HAP-1 (cell line): ENCODE results near the gene GK.
"Not testable (repeated sequence)": the region's sequence is repeated elsewhere in the genome, so short reads cannot be mapped to it uniquely, and the experiment has no call there.

Experiments
- DNase-seq, 2 experiments: peaks; one replicate each; pipeline ENCODE4 v3.0.0-alpha.2; 2016 to 2020; ENCODE audit warnings: low spot score in 2 of 2
- H3K27me3 ChIP-seq: fragments of 250-450 bp; sonication (Bioruptor Pico); 2 replicates; pipeline ENCODE4 v1.5.1; 2020; ENCODE audit warnings: low read depth, mild to moderate bottlenecking, moderate library complexity
- H3K36me3 ChIP-seq: fragments of 250-450 bp; sonication (Bioruptor Pico); replicated peaks from 2 replicates; pipeline ENCODE4 v1.5.1; 2020; ENCODE audit warnings: mild to moderate bottlenecking
- H3K4me1 ChIP-seq: fragments of 250-450 bp; sonication (Bioruptor Pico); 2 replicates; pipeline ENCODE4 v1.5.1; 2020; ENCODE audit warnings: mild to moderate bottlenecking
- H3K4me3 ChIP-seq: fragments of 250-450 bp; sonication (Bioruptor Pico); 2 replicates; pipeline ENCODE4 v1.5.1; 2020; ENCODE audit warnings: mild to moderate bottlenecking, moderate library complexity
- H3K9me3 ChIP-seq: fragments of 250-450 bp; sonication (Bioruptor Pico); 2 replicates; pipeline ENCODE4 v1.5.1; 2020; ENCODE audit warnings: mild to moderate bottlenecking, moderate library complexity
- in situ Hi-C: fragments of 300-500 bp; cut with MboI; formaldehyde crosslinking; loops from 3 replicates; pipeline ENCODE4 v1.14.3; 2020; ENCODE audit warnings: low sequenced_read_pairs, inconsistent platforms, mixed read lengths

The GK gene

DNA sequence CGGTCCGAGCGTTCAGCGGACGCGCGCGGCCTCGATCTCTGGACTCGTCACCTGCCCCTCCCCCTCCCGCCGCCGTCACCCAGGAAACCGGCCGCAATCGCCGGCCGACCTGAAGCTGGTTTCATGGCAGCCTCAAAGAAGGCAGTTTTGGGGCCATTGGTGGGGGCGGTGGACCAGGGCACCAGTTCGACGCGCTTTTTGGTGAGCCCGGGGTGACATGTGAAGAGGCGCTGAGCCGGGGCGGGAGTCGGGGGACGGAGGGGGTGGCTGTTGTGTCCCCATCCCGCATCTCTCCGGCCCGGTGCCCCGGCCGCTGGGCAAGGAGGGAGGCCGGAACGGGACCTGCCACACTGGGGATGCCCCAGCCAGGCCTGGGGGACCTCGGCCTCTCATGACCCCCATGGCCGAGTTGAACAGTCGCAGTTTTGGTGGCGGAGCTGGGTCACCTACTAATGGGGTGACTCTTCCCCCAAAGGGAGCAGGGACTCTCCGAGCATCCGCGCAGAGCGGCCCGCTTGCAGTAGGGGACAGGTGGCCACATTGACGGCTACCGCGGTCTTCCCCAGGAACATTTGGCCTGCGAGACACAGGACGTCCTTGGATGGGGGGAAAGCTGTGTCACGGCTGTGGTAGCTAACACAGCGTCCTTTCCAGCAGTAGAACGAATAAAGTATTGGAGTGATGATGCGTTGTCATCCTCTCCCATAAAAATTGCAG lies at the start of gene GK:
Gene GK, plus strand, starts transcription at position 9 of the 717 bp plus-strand sequence. Its CDS starts 115 bp downstream, at position 124.
- H3K9me3 ChIP-seq: no peaks in the 10 kb centered on the region
- H3K27me3 ChIP-seq: no peaks in the 10 kb centered on the region
- DNase-seq: peak; percentile 7 to 49
- H3K4me3 ChIP-seq: peak within 1 kb of the TSS; percentile 72
- peaks cover 16% of the 10 kb centered on the region for H3K4me1 ChIP-seq
- in situ Hi-C loops: no loop called here
- no peaks in the 10 kb centered on the region for H3K36me3 ChIP-seq

DNA sequence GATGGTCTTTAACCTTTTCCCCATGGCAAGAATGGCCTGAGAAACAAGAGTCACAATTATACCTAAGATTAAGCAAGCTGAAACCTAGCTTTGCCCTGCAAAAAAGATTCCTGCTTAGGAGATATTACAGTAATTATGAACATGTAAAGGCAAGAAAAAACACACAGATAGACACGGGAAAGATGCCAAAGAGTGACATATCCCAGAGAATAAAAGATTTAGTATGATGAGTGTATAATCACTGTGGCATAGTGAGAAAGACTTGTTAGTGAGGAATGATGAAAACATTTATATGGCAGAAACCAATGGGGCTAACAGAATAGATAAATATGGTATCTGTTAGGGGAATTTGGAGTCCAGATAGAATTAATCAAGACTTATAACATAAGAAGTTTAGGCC lies 46.1 kb upstream of the GK start:
- Histone ChIP-seq H3K4me1 (peaks cover 4% of the 10 kb centered on the region; the same call in 1 of the 2 replicates), H3K36me3 (no peaks in the 10 kb centered on the region), H3K9me3 (no peaks in the 10 kb centered on the region), H3K4me3 (no peak overlapping the region), H3K27me3 (no peaks in the 10 kb centered on the region)
- no peak for DNase-seq
- in situ Hi-C loops: no loop called here

DNA sequence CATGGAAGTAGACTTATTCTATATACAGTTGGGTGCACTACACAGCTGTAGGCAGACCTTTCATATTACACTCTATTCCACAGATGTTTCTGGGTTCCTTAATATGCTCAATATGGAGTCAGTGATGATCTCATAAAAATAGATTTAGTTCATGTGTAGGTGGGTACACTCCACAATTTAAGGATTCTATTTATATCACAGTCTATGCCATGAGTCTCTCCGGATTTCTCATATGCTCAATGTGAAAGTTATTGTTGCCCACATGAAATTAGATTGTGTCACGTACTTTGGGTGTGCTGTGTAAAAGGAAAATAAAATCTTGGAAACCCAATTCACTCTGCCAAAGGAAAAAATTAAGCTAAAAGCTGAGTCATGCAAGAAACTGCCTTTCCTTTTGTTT lies 43.2 kb upstream of the GK start:
- Histone ChIP-seq H3K4me3 (no peak overlapping the region), H3K36me3 (no peaks in the 10 kb centered on the region), H3K4me1 (peaks cover 4% of the 10 kb centered on the region; the same call in 1 of the 2 replicates), H3K9me3 (no peaks in the 10 kb centered on the region), H3K27me3 (no peaks in the 10 kb centered on the region)
- in situ Hi-C loops: no loop called here
- DNase-seq: no peak

DNA sequence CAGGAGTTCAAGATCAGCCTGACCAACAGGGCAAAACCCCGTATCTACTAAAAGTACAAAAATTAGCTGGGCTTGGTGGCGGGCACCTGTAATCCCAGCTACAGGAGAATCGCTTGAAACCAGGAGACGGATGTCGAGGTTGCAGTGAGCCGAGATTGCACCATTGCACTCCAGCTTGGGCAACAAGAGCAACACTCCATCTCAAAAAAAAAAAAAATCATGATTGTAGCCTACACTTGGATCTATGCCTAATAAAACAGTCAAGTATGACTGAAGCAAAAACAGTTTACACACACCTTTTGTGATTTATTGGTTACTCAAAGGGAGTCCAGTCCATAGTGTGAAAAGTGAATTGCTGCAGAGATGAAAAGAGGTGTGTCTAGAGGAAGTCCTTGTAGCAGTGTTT lies 41.0 kb upstream of the GK start:
- H3K36me3 ChIP-seq: no peaks in the 10 kb centered on the region
- no peaks in the 10 kb centered on the region for H3K27me3 ChIP-seq
- H3K9me3 ChIP-seq: no peaks in the 10 kb centered on the region
- in situ Hi-C loops: no loop called here
- no peak for DNase-seq
- peaks cover 4% of the 10 kb centered on the region; the same call in 1 of the 2 replicates for H3K4me1 ChIP-seq
- no peak overlapping the region for H3K4me3 ChIP-seq

DNA sequence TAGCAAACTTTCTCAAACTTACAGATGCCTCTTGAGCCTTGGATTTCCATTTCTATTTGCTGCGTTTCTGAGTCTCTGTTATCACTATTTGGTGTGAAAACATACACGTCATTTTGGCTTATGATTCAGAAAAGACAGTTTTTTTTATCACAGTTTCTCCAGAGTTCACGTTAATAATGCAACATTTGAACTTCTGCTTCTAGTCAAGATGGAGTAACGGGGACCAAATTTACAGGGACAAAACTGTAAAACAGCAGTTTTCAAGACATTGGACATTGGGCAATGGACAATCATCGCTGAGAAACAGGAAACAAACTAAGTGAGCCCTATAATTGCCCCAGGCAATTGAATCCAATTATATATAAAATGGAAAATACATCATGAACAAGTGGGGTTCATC lies 39.5 kb upstream of the GK start:
- H3K9me3 ChIP-seq: no peaks in the 10 kb centered on the region
- in situ Hi-C loops: no loop called here
- H3K4me3 ChIP-seq: no peak overlapping the region
- no peaks in the 10 kb centered on the region for H3K36me3 ChIP-seq
- peaks cover 4% of the 10 kb centered on the region; the same call in 1 of the 2 replicates for H3K4me1 ChIP-seq
- DNase-seq: no peak
- H3K27me3 ChIP-seq: no peaks in the 10 kb centered on the region

DNA sequence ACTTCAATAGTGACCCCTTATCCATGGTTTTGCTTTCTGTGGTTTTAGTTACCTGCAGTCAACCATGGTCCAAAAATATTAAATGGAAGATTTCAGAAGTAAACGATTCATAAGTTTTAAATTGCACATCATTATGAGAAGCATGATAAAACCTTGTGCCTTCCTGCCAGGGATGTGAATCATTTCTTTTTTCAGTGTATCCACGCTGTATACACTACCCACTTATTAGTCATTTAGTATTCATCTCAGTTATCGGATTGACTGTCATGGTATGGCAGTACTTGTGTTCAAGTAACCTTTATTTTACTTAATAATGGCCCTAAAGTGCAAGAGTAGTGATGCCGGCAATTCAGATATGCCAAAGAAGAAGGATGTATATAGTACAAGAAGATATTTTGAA lies 38.0 kb upstream of the GK start:
- Histone ChIP-seq H3K36me3 (no peaks in the 10 kb centered on the region), H3K4me1 (peaks cover 3% of the 10 kb centered on the region; the same call in 1 of the 2 replicates)
- in situ Hi-C loops: no loop called here

DNA sequence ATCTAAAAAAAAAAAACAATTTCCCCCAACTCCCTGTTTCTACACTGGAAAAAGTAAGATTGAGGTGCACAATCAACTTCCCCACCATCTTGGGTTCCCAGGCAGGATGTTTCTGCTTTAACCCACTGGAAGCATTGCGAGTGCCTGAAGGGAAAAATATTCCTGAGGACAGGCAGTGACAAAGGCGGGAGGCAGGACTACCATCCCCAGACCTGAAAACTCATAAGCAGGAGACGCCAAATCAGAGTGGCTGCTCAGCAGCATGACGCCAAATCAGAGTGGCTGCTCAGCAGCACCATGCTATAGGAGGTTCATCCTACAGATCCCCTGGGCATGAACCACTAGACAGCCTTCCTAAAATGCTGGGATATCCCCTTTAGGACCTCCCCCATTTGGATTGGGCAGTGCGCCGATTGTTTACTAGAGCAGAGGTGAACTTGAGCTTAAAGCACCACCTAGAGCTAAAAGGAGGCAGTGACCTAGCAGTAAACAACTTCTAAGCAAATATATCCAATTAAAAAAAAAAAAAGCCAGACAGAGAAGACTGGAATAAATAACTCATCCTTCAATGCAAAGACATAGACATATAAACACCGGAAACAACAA lies 35.0 kb upstream of the GK start:
- Histone ChIP-seq H3K4me3 (no peak overlapping the region), H3K9me3 (no peaks in the 10 kb centered on the region; the same call in 1 of the 2 replicates), H3K27me3 (no peaks in the 10 kb centered on the region), H3K36me3 (no peaks in the 10 kb centered on the region), H3K4me1 (no peaks in the 10 kb centered on the region)
- in situ Hi-C loops: no loop called here
- DNase-seq: peak in 1 of 2 experiments; percentile 28

More for the DNA sequence above, 38.0 kb upstream of the GK start:
- Histone ChIP-seq H3K4me3 (no peak overlapping the region), H3K27me3 (no peaks in the 10 kb centered on the region), H3K9me3 (no peaks in the 10 kb centered on the region)
- DNase-seq: no peak

DNA sequence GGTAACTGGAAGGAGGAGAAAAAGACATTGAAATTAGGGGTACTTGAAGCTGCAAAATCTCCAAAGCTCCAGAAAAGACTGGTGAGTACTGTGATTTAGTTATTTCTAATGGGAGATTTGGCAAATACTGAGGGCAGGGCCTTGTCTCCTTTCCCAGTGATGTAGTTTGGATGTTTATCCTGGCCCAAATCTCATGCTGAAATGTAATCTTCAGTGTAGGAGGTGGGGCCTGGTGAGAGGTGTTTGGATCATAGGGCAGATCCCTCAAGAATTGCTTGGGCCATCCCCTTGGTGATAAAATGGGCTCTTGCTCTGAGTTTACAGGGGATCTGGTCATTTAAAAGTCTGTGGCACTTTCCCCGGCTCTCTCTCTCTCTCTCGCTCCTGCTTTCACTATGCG lies 33.1 kb upstream of the GK start:
- in situ Hi-C loops: no loop called here

DNA sequence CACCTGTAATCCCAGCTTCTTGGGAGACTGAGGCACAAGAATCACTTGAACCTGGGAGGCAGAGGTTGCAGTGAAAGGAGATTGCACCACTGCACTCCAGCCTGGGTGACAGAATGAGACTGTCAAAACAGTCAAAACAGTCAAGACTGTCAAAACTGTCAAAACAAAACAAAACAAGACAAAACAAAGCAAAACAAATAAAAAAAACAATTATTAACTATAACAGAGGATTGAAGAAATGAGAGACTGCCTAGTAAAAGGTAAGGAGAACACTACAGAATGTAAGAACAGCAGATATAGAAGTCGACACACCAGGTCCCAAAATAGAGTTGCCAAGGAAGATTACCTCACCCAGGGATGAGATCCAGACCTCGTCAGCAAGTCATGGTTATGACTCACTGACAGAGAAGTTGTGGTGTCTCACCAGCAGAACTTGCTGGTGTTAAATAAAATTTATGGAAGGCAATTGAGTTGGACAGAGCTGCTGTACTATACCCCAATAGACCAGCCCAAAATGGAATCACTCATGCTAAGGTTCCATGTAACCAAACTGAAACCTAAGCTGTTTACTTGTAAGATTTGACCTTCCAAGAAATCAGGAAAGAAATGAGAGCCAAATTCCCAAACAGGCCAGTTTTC lies 32.1 kb upstream of the GK start:
- no peaks in the 10 kb centered on the region for H3K4me1 ChIP-seq
- in situ Hi-C loops: no loop called here
- no peaks in the 10 kb centered on the region for H3K27me3 ChIP-seq
- H3K4me3 ChIP-seq: no peak overlapping the region
- no peak for DNase-seq
- no peaks in the 10 kb centered on the region for H3K36me3 ChIP-seq
- H3K9me3 ChIP-seq: no peaks in the 10 kb centered on the region; the same call in 1 of the 2 replicates

More for the DNA sequence above, 33.1 kb upstream of the GK start:
- Histone ChIP-seq H3K36me3 (no peaks in the 10 kb centered on the region), H3K4me1 (no peaks in the 10 kb centered on the region), H3K4me3 (no peak overlapping the region), H3K27me3 (no peaks in the 10 kb centered on the region), H3K9me3 (no peaks in the 10 kb centered on the region; the same call in 1 of the 2 replicates)
- no peak for DNase-seq

DNA sequence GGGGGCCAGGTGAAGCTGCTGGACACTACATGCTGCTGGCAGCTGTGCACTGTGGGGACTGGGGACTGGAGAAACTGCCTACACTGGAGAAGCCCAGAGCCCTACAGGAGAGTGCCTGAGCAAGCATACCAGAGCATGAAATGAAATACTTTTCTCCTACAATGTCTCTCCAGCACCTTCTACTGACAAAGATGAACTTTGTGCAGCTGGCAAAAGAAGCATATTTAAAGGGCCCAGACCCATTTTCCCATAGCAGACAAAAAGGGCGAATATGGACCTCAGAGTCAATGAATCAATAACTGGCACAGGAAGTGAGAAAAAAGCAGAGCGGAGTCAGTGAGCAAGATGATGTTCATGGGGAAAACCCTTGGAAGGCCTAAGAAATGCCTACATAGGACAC lies 30.9 kb upstream of the GK start:
- in situ Hi-C loops: no loop called here
- Histone ChIP-seq H3K27me3 (no peaks in the 10 kb centered on the region), H3K36me3 (no peaks in the 10 kb centered on the region), H3K9me3 (no peaks in the 10 kb centered on the region; the same call in 1 of the 2 replicates), H3K4me3 (no peak overlapping the region), H3K4me1 (peaks cover under 1% of the 10 kb centered on the region)
- DNase-seq: no peak

DNA sequence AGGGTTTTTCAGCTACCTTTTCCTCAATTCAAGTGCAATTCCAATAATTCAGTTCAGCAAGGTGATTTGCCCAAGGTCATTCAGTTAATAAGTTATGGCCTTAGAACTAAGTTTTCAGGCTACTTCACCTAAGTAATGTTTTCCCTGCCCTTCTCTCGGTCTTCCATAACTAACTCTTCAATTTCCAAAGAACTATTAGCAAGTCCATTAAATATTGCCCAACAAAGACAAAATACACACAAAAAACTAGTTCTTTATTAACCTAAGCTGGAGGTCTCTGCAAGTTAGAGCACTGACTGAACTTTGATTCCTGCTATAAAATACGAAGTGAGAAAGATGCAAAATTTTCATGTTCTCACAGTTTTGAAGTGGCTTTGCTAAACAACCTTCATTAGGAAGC lies 26.8 kb upstream of the GK start:
- Histone ChIP-seq H3K27me3 (no peaks in the 10 kb centered on the region), H3K36me3 (no peaks in the 10 kb centered on the region), H3K9me3 (no peaks in the 10 kb centered on the region; the same call in 1 of the 2 replicates), H3K4me3 (no peak overlapping the region), H3K4me1 (peaks cover 12% of the 10 kb centered on the region)
- in situ Hi-C loops: no loop called here
- no peak for DNase-seq

DNA sequence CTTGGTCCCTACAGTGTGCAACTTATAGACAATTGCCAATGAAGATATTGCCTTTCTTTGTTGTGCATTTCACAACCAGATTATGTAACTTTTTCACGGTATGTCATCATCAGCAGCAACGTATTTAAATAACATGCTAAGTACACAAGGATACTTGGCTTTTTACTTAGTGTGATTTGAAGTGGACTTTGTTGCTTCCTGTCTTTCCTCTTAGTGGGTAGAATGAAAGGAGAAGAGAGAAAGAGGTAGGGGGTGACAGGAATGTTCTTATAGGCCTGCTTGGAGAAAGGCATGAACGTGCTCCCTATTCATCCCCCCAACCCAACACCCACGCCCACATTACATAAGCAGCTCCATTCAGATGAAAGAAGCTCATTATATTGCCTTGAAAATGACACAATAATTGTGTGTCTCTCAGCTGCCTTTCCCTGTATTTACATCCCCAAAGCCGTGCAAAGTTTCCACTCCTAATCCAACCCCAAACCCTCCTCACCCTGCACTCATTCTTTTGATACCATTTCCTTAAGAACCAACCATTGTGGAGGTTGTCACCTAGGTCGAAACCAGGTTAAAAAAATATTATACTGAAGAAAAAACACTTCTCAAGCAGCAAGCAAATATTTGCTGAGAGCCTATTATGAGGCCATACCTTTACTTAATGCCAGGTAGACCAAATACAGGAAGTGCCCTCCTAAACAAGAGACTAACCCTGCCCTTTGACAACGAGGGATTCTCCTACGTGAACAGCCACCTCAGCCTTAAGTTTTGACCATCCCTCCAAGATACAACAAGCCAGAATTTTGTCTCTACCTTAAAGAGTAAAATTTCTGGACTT lies 25.2 kb upstream of the GK start:
- Histone ChIP-seq H3K27me3 (no peaks in the 10 kb centered on the region), H3K36me3 (no peaks in the 10 kb centered on the region), H3K4me3 (no peak overlapping the region), H3K9me3 (no peaks in the 10 kb centered on the region), H3K4me1 (peaks cover 12% of the 10 kb centered on the region)
- peak; percentile 17 to 31 for DNase-seq
- in situ Hi-C loops: no loop called here

DNA sequence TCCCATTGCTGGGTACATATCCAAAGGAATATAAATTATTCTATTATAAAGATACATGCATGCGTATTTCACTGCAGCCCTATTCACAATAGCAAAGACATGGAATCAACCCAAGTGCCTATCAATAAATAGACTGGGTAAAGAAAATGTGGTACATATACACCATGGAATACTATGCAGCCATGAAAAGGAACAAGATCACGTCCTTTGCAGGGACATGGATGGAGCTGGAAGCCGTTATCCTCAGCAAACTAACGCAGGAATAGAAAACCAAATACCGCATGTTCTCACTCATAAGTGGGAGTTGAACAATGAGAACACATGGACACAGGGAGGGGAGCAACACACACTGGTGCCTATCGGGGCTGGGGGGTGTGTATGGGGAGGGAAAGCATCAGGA lies 19.2 kb upstream of the GK start:
- not testable (repeated sequence) for DNase-seq, H3K27me3 ChIP-seq, H3K36me3 ChIP-seq, H3K4me3 ChIP-seq, H3K9me3 ChIP-seq, H3K4me1 ChIP-seq
- in situ Hi-C loops: loop anchor here (10.0 kb wide), 1 partner anchor 81 kb away; no protein-coding TSS in a partner anchor
